ENCODE data around the gene VAV3.

GRCh38 chr1:107597290-107597689, 367.7 kb downstream of the VAV3 start:
- no peak for TF ChIP-seq POLR2A (IDR thresholded peaks at IDR 0.05)
- TF ChIP-seq CTCF (IDR thresholded peaks at IDR 0.05 in 8 of 11, conservative IDR thresholded peaks at IDR 0.05 in 3 of 11) = no peak

Data from spleen (tissue), 7 donors.